ENCODE results near the gene JSRP1. TPM values are rescaled to one million over a fixed set of nuclear protein-coding genes. Genes with fewer than 3 reads are reported as not detected.

Gene JSRP1
- total RNA-seq, 2 experiments from 2014 or later: 0.56 to 0.58 TPM

- POLR2A ChIA-PET: interaction anchor here (1.1 to 11.5 kb wide), 2 partner anchors 10 to 26 kb away, joined by 4 to 195 read pairs; partner anchors contain the start of gene JSRP1
- H3K27ac Mint-ChIP-seq: peak overlapping the region; percentile 39
- H3K4me1 Mint-ChIP-seq (ENCODE audit: low read depth): peaks cover 12% of the 10 kb centered on the region
- H3K27me3 ChIP-seq (ENCODE audit: control insufficient read depth in 1 of 2, insufficient read depth in 2 of 2, low read length in 2 of 2): no peaks in the 10 kb centered on the region
- peak overlapping the region; percentile 38 for H3K4me3 Mint-ChIP-seq
- H3K36me3 Mint-ChIP-seq (ENCODE audit: low read depth): peaks cover 19% of the 10 kb centered on the region
- no peak overlapping the region for H3K4me3 ChIP-seq (ENCODE audit: low read length)
- peak in 6 of 14 experiments; percentile 30 to 72 (median 52) for DNase-seq
- no peak for TF ChIP-seq CTCF (IDR thresholded peaks at IDR 0.05)
- peaks cover 28% of the 10 kb centered on the region for H3K4me1 ChIP-seq (ENCODE audit: insufficient read depth, low read length)
- no peaks in the 10 kb centered on the region for H3K27me3 Mint-ChIP-seq
- H3K36me3 ChIP-seq (ENCODE audit: insufficient read depth, low read length): peaks cover 2% of the 10 kb centered on the region
- no peaks in the 10 kb centered on the region for H3K9me3 Mint-ChIP-seq
- ATAC-seq (ENCODE audit: poor library complexity): no peak
- H3K9me3 ChIP-seq (ENCODE audit: control insufficient read depth in 1 of 2, insufficient read depth in 1 of 2, low read length in 2 of 2): no peaks in the 10 kb centered on the region
- CTCF ChIA-PET: no interaction called here
- H3K27ac ChIP-seq (ENCODE audit: low read depth in 1 of 2, low read length in 2 of 2): no peak overlapping the region
- intact Hi-C loops (cut with DNase I, micrococcal nuclease): loop anchor here in 1 of 2 experiments (10.0 kb wide), 1 partner anchor 862 kb away; the partner anchor contains the start of genes DAZAP1 and GAMT
Observed at GRCh38 chr19:2266183-2266993, 10.2 kb upstream of the JSRP1 start.

GRCh38 chr19:2261438-2262172, 5.4 kb upstream of the JSRP1 start:
- H3K27me3 Mint-ChIP-seq: no peaks in the 10 kb centered on the region
- peak; percentile 59 for TF ChIP-seq CTCF (IDR thresholded peaks at IDR 0.05)
- Histone ChIP-seq H3K4me3 (ENCODE audit: low read length) (no peak overlapping the region), H3K9me3 (ENCODE audit: control insufficient read depth in 1 of 2, insufficient read depth in 1 of 2, low read length in 2 of 2) (no peaks in the 10 kb centered on the region), H3K27ac (ENCODE audit: low read depth in 1 of 2, low read length in 2 of 2) (no peak overlapping the region), H3K27me3 (ENCODE audit: control insufficient read depth in 1 of 2, insufficient read depth in 2 of 2, low read length in 2 of 2) (no peaks in the 10 kb centered on the region), H3K36me3 (ENCODE audit: insufficient read depth, low read length) (no peaks in the 10 kb centered on the region), H3K4me1 (ENCODE audit: insufficient read depth, low read length) (peaks cover 57% of the 10 kb centered on the region)
- no peaks in the 10 kb centered on the region for H3K9me3 Mint-ChIP-seq
- H3K4me3 Mint-ChIP-seq: no peak overlapping the region
- peaks cover 33% of the 10 kb centered on the region for H3K4me1 Mint-ChIP-seq (ENCODE audit: low read depth)
- no peak for ATAC-seq (ENCODE audit: poor library complexity)
- ChIA-PET POLR2A (interaction anchor here (1.3 to 11.6 kb wide), 4 partner anchors 9 to 28 kb away, joined by 6 to 195 read pairs (median 8); no protein-coding TSS in a partner anchor), CTCF (interaction anchor here (0.6 to 1.5 kb wide), 7 partner anchors 9 to 106 kb away, joined by 3 to 11 read pairs (median 4); no protein-coding TSS in a partner anchor)
- DNase-seq: peak in 8 of 14 experiments; percentile 52 to 78 (median 68)
- intact Hi-C loops (cut with DNase I, micrococcal nuclease): loop anchor here in 1 of 2 experiments (10.0 kb wide), 1 partner anchor 857 kb away; the partner anchor contains the start of genes DAZAP1 and GAMT
- H3K36me3 Mint-ChIP-seq (ENCODE audit: low read depth): no peaks in the 10 kb centered on the region
- H3K27ac Mint-ChIP-seq: peak overlapping the region; percentile 76

- peak in 2 of 14 experiments; percentile 59 to 63 for DNase-seq
- no peaks in the 10 kb centered on the region for H3K36me3 ChIP-seq (ENCODE audit: insufficient read depth, low read length)
- Mint-ChIP-seq H3K27me3 (no peaks in the 10 kb centered on the region), H3K4me3 (peak overlapping the region; percentile 35), H3K4me1 (ENCODE audit: low read depth) (peaks cover 29% of the 10 kb centered on the region), H3K27ac (peak overlapping the region; percentile 98), H3K9me3 (no peaks in the 10 kb centered on the region), H3K36me3 (ENCODE audit: low read depth) (no peaks in the 10 kb centered on the region)
- H3K9me3 ChIP-seq (ENCODE audit: control insufficient read depth in 1 of 2, insufficient read depth in 1 of 2, low read length in 2 of 2): no peaks in the 10 kb centered on the region
- intact Hi-C loops (cut with DNase I, micrococcal nuclease): loop anchor here in 1 of 2 experiments (10.0 kb wide), 1 partner anchor 856 kb away; the partner anchor contains the start of genes DAZAP1 and GAMT
- H3K4me3 ChIP-seq (ENCODE audit: low read length): no peak overlapping the region
- TF ChIP-seq CTCF (IDR thresholded peaks at IDR 0.05): no peak
- POLR2A ChIA-PET: interaction anchor here (1.3 to 11.6 kb wide), 4 partner anchors 11 to 29 kb away, joined by 6 to 195 read pairs (median 26); no protein-coding TSS in a partner anchor
- CTCF ChIA-PET: interaction anchor here (1.0 to 1.6 kb wide), 4 partner anchors 9 to 25 kb away, joined by 3 to 6 read pairs (median 4); partner anchors contain the start of gene PLEKHJ1
- H3K4me1 ChIP-seq (ENCODE audit: insufficient read depth, low read length): peaks cover 59% of the 10 kb centered on the region
- no peak overlapping the region for H3K27ac ChIP-seq (ENCODE audit: low read depth in 1 of 2, low read length in 2 of 2)
- ATAC-seq (ENCODE audit: poor library complexity): no peak
- H3K27me3 ChIP-seq (ENCODE audit: control insufficient read depth in 1 of 2, insufficient read depth in 2 of 2, low read length in 2 of 2): no peaks in the 10 kb centered on the region
Observed at GRCh38 chr19:2260341-2260805, 4.2 kb upstream of the JSRP1 start.

Data from CD4-positive, alpha-beta T cell (primary cell).